Panc1 (cell line): ENCODE data around the gene ZCCHC10.

Experiments used
- CTCF ChIP-seq: fragments of 450-650 bp; IDR thresholded peaks from 2 replicates; pipeline ENCODE4 v1.5.1; 2017; ENCODE audit warnings: mild to moderate bottlenecking
- POLR2AphosphoS5 ChIP-seq: IDR thresholded peaks from 2 replicates; pipeline ENCODE4 v1.6.1; 2012; ENCODE audit warnings: mild to moderate bottlenecking, low read depth, low read length, moderate library complexity
- REST ChIP-seq, 2 experiments: IDR thresholded peaks; 2 replicates each; pipeline ENCODE4 v1.6.1; 2011 to 2012; ENCODE audit warnings: low read depth in 2 of 2, control low read depth in 1 of 2, low read length in 1 of 2, mild to moderate bottlenecking in 1 of 2, moderate library complexity in 1 of 2; ENCODE audit not compliant: insufficient read depth in 1 of 2
- SIN3A ChIP-seq: IDR thresholded peaks from 2 replicates; pipeline ENCODE4 v1.6.1; 2012; ENCODE audit warnings: low read depth, mild to moderate bottlenecking, low read length, moderate library complexity, borderline replicate concordance; ENCODE audit not compliant: insufficient read depth

GRCh38 chr5:132979976-132980375 lies 46.4 kb downstream of the ZCCHC10 start:
- no peak for TF ChIP-seq CTCF
- TF ChIP-seq REST (IDR thresholded peaks at IDR 0.05; ENCODE audit: insufficient read depth in 1 of 2, low read depth in 2 of 2, low read length in 1 of 2), result no peak
- no peak for TF ChIP-seq POLR2AphosphoS5
- TF ChIP-seq SIN3A, result no peak
